Fibroblast of the aortic adventitia (primary cell): Measurements from ENCODE around the gene TSHZ1. TPM values are rescaled to one million over a fixed set of nuclear protein-coding genes. Genes with fewer than 3 reads are reported as not detected.

Experiments used
- DNase-seq: peaks from one replicate; pipeline ENCODE4 v3.0.0-alpha.2; 2010; ENCODE audit warnings: low read depth
- H3K4me3 ChIP-seq: 2 replicates; pipeline ENCODE4 v1.5.1; 2011; ENCODE audit warnings: low read depth, mild to moderate bottlenecking, control low read depth, low read length, moderate library complexity
- total RNA-seq: library from RNA; depleted of rRNA; stranded (reverse); fragments of >200 nt; gene quantifications from 2 replicates; pipeline ENCODE4 v1.2.3, GENCODE V29; 2012; ENCODE audit warnings: low replicate concordance
- TF ChIP-seq, protein P1 (sequence below): IDR thresholded peaks from 2 replicates; pipeline ENCODE4 v1.5.1; 2011; ENCODE audit warnings: mild to moderate bottlenecking, low read length, control low read depth, inconsistent platforms; ENCODE audit not compliant: insufficient read depth

Gene TSHZ1
- total RNA-seq, 1 donor: 7.9 TPM

DNA sequence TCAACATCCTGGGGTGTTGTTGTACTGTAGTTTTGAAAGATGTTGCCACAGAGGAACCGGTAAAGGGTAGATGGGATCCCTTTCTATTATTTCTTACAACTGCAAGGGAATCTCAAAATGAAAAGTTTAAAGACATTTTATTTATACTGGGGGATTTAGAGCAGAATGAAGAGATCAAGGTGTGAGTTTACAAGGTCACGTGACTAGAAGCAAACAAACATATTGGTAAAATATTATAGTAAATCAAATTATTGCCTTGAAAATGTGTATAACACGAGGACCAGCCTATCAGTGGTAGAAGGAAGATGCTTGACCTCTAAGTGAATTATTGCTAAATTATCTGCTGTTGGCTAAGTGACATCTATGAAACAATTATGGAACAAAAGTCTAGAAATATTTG is 119.7 kb downstream of the TSHZ1 start:
- no peak overlapping the region for H3K4me3 ChIP-seq
- TF ChIP-seq, protein P1, sequence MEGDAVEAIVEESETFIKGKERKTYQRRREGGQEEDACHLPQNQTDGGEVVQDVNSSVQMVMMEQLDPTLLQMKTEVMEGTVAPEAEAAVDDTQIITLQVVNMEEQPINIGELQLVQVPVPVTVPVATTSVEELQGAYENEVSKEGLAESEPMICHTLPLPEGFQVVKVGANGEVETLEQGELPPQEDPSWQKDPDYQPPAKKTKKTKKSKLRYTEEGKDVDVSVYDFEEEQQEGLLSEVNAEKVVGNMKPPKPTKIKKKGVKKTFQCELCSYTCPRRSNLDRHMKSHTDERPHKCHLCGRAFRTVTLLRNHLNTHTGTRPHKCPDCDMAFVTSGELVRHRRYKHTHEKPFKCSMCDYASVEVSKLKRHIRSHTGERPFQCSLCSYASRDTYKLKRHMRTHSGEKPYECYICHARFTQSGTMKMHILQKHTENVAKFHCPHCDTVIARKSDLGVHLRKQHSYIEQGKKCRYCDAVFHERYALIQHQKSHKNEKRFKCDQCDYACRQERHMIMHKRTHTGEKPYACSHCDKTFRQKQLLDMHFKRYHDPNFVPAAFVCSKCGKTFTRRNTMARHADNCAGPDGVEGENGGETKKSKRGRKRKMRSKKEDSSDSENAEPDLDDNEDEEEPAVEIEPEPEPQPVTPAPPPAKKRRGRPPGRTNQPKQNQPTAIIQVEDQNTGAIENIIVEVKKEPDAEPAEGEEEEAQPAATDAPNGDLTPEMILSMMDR: no peak

DNA sequence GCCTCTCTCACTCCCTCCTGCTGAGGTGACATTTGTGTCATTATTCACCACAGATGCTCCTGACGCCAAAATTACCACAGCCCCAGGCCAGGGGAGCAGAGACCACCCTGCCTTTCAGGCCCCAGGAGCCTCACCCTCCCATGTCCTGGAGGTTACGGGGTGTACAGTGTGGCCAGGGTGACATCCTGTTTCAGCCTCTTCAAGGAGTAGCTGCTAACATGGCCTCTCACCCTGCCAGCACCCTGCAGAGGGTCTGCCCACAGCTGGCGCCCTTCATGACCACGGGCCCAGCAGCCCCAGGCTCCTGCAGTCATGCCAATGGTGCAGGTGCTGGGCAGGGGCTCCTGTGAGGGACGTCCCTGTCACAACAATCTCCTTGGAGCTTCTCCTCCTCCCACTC is 124.3 kb downstream of the TSHZ1 start:
- H3K4me3 ChIP-seq: no peak overlapping the region
- DNase-seq: no peak
- TF ChIP-seq, protein P1: no peak

More for the DNA sequence above, 119.7 kb downstream of the TSHZ1 start:
- DNase-seq: no peak

DNA sequence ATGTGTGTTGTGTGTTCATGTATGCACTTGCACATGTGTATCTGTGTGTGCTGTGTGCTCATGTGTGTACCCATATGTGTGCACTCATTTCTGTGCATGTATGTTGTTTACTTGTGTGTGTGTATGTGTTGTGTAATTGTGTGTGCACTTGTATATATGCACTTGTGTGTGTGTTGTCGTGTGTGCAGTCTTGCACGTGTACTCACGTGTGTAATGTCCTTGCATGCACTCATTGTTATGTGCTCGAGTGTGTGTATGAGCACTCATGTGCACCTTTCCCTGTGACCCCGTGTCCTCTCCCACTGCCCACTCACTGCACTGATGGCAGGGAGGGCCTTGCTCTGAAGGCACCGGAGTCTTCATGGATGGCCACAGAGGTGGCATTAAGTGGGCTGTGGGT is 124.9 kb downstream of the TSHZ1 start:
- no peak overlapping the region for H3K4me3 ChIP-seq

DNA sequence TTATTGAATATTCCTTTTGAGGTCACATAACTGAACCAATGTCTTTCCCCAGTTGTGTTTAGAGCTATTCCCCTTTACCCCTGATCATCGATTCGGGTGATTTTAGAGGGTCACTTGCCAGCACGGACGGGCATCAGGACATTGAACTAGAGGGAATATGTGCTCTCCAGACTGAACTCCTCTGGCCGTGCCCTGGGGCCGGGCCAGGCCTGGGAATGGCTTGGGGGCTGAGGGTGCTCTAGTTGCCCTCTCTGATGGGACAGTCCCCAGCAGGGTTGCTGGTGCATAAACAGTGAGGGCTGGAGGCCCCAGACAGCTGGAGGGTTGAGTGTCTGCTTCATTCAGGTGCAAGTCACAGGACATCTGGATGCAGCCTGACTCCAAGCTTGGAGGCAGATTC is 126.2 kb downstream of the TSHZ1 start:
- no peak overlapping the region for H3K4me3 ChIP-seq
- DNase-seq: no peak
- TF ChIP-seq, protein P1: no peak

More for the DNA sequence above, 124.9 kb downstream of the TSHZ1 start:
- DNase-seq: no peak
- TF ChIP-seq, protein P1: no peak

DNA sequence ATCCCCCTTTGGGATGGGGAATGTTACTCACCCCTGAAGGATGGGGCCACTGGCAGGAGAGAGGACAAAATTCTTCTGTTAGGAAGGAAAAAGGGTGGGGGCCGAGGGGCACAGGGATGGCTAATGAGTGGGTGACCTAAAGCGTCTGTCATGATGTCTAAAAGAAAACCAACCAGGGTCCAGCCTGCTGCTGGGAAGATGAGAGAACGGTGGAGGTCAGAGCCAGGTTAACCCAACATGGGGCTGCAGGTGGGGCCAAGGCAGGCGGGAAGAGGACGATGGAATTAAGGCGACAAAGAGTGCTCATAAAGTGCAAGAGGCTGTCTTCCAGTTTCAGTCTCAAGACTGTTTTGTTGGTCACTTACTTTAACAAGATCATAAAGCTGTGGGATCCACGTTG is 126.8 kb downstream of the TSHZ1 start:
- no peak overlapping the region for H3K4me3 ChIP-seq
- no peak for DNase-seq
- TF ChIP-seq, protein P1: no peak

DNA sequence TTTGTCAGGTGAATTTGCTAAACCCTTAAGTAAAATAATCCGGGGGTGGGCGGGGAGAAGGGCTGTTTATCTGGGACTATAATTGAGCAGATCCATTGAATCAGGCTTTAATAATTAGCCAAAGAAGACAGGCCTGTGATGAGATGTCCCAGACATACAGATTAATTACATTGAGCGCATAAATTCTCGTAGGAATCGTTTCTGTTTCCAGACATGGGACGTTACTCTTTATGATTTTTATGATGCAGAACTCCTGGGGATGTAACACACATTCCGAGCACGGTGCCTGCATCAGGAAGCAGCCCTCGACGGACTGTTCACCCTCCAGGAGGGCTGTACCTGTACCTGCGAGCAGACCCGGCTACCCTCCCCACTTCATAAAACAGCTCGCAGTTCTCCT is 128.0 kb downstream of the TSHZ1 start:
- TF ChIP-seq, protein P1: no peak
- no peak for DNase-seq
- H3K4me3 ChIP-seq: no peak overlapping the region

Other genes with a start within 250 kb of the TSHZ1 start
- gene PTGR3, start 1.7 kb upstream of the TSHZ1 start, total RNA-seq: 14.2 and 43.3 TPM in 2 replicates
- gene SMIM21, start 216.9 kb downstream of the TSHZ1 start, total RNA-seq: not detected in 2 replicates